Right renal pelvis (tissue), 4 donors: ENCODE data around the gene SLC25A24. TPM values are rescaled to one million over a fixed set of nuclear protein-coding genes. Genes with fewer than 3 reads are reported as not detected.
A peak's percentile ranks its signal among the peaks of the same experiment; 100 is the strongest.
"Not testable (repeated sequence)": the region's sequence is repeated elsewhere in the genome, so short reads cannot be mapped to it uniquely, and the experiment has no call there.

ENCODE experiments used
- DNase-seq, 4 donors: peaks; one replicate each; pipeline ENCODE4 v3.0.0-alpha.2; 2013; ENCODE audit warnings: low read depth in 4 of 4, low spot score in 3 of 4, missing footprints in 1 of 4
- polyA plus RNA-seq, 4 donors: library from polyadenylated mRNA; unstranded; fragments of 120-200 nt; gene quantifications; one replicate each; pipeline ENCODE4 v1.2.1, GENCODE V29; 2013; ENCODE audit not compliant: insufficient read length in 4 of 4

The SLC25A24 gene
- polyA plus RNA-seq, 4 donors: 55.3 to 69.8 (median 67.1) TPM

DNA sequence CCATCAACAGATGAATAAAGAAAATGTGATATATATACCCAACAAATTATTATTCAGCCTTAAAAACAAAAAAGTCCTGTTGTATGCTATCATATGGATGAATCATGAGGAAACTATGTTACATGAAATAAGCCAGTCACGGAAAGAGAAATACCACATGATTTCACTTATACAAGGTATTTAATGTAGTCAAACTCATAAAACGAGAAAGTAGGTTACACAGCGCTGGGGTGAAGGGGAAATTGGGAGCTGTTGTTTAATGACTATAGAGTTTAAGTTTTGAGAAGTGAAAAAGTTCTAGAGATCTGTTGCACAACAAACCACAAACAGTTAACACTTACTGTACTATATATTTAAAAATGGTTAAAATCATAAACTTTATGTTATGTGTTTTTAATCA, 58.5 kb downstream of the SLC25A24 start:
- no peak for DNase-seq

DNA sequence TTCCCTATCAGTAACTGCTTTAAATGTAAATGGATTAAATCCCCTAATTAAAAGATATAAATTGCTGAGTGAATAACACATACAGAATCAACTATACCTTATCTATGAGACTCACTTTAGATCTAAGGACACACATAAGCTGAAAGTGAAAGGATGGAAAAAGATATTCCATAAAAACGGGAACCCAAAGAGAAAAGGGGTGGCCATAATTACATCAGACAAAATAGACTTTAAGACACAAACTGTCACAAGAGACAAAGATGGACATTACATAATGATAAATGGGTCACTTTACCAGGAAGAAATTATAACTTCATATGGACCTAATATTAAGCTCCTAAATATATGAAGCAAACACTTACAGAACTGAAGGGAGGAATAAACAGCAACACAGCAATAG, 59.2 kb downstream of the SLC25A24 start:
- DNase-seq: no peak

DNA sequence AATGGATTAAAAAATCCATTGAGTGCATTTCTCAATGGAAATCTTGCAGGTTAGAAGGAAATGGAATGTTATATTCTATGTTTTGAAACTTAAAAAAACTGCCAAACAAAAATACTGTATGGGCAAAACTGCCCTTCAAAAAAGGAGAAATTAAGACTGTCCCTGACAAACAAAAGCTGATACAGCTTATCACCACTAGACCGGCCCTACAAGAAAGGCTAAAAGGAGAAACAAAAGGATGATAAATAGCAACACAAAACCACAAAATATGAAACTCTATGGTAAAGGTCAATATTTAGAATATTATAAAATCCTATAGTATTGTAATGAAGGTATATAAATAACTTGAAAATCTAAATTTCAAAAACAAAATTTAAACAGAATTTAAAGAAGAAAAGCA, 60.0 kb downstream of the SLC25A24 start:
- no peak for DNase-seq

DNA sequence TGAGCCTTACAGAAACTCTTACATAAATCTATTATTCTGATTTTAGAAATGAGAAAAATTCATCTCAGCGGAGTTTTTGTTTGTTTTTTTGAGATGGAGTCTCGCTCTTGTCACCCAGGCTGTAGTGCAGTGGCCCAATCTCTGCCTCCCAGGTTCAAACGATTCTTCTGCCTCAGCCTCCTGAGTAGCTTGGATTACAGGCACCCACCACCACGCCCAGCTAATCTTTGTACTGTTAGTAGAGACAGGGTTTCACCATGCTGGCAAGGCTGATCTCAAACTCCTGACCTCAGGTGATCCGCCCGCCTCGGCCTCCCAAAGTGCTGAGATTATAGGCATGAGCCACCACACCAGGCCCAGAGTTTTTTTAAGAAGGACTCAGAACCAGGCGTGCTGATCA, 60.6 kb downstream of the SLC25A24 start:
- DNase-seq: not testable (repeated sequence)

DNA sequence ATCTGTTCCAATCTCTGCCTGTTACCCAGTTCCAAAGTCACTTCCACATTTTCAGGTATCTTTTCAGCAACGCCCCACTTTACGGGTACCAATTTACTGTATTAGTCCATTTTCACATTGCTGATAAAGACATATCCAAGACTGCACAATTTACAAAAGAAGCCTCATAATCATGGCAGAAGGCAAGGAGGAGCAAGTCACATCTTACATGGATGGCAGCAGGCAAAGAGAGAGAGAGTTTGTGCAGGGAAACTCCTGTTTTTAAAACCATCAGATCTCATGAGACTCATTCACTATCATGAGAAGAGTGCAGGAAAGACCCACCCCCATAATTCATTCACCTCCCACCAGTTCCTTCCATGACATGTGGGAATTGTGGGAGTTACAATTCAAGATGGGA, 67.0 kb downstream of the SLC25A24 start:
- not testable (repeated sequence) for DNase-seq

DNA sequence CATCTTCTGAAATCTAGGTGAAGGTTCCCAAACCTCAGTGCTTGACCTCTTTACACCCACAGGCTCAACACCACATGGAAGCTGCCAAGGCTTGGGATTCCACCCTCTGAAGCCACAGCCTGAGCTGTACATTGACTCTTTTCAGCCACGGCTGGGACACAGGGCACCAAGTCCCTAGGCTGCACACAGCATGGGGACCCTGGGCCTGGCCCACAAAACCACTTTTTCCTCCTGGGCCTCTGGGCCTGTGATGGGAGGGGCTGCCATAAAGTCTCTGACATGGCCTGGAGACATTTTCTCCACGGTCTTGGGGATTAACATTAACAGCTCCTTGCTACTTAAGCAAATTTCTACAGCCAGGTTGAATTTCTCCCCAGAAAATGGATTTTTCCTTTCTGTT, 67.8 kb downstream of the SLC25A24 start:
- DNase-seq: not testable (repeated sequence)

DNA sequence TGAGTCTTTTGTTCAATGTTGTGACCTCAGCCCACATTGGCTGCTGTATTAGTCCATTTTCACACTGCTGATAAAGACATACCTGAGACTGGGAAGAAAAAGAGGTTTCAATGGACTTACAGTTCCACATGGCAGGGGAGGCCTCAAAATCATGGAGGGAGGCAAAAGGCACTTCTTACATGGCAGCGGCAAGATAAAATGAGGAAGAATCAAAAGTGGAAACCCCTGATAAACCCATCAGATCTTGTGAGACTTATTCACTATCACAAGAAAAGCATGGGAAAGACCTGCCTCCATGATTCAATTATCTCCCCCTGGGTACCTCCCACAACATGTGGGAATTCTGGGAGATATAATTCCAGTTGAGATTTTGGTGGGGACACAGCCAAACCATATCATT, 68.9 kb downstream of the SLC25A24 start:
- DNase-seq: not testable (repeated sequence)

DNA sequence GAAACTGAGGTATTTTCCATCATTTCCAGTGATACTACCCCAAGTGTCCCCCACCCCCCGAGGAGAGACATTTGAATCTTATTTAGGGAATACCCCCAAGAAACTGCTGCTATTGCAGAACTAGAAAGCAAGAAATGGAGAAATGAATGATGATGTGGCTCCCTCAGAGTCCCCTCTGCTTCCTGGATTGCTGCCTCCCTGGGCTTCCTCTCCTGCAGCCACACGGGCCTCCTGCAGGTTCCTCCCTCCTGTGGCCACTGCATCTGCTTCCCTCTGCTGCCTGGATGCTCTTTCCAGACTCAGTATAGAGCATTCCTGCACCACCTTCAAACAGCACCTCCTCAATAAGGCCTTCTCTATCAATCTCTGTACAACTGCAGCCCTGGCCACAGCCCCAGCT, 69.3 kb downstream of the SLC25A24 start:
- DNase-seq: no peak

DNA sequence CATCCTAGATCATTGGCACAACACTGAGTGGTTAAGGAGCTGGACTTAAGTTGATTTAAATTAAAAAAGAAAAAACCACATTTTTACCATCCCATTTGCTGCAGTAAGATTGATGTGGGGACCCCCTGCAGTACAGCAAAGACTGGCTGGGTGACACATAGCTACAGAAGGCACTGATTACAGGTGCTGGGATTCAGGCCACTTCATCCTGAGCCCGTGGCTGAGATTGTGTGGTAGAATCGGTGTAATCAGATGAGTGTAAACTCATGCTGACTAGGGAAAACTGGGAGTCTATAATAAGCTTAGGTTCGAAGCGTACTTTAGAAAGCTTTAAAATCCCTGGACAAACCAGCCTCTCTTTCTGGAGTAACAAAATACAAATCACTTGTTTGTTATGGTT, 70.1 kb downstream of the SLC25A24 start:
- no peak for DNase-seq

DNA sequence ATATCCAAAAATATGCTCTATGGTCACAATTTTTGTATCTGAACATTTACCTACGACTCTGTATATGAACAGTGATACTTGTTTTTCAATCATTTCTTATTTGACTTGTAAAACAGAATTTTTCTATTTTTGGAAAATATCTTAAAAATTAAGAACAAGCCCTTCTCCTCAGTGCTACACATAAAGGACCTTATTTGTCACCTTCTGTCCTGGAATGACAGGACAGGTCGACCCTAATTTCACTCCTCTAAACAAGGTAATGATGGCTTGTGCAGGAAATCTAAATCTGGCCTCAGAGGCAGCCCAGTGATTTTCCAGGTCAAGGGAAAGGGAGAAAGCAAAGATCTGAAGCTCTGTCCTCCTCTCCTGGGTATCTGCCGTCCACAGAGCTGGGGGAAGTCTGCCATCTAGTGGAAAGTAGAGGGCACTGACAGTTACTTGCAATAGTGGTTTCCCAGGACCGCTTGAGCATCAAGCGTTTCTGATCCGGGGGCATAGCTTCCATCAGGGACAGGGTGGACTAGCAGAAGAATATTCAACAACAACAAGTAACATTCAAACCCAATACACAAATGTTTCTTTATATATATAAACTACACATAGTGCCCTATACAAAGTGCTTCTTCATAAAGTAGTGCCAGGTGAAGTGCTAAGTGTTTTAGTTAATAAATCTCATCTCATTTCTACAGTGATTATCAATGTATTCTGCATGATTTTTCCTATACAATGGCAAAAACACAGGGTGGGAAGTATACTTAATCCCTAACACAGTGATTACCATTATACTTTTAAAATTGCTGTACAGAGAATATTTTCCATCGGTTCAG, 74.6 kb downstream of the SLC25A24 start:
- DNase-seq: peak; percentile 65 to 74 (median 71)

DNA sequence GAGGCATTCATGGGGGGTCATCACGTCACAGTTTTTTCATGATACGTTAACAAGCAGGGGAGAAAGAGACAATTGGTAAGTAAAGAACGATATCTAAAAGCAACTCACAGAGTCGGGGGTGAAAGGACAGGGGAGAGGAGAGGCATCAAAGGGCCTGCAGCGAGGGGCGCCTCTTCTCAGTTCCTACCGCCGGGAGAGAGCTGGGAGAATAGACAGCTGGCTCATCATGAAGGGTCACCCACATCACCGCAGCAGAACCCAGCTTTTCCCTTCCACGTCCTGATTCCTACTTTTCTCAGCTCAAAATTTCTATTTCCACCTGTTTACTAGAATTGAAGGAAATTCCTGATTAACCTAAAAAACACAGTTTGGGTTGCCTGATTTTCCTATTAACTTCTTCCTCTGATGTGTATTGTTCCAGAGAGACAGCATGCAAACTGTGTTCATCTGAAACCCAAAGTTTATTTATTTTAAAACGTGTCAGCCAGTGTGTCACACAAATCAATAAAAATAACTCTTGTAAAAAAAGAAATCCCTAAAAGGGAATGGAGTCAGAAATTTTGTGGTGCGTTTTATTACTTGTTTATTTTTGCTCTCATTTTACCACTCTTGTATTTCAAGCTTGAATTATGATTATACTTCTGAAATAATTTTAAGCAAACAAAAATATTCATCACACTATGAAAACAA, 75.4 kb downstream of the SLC25A24 start:
- no peak for DNase-seq

DNA sequence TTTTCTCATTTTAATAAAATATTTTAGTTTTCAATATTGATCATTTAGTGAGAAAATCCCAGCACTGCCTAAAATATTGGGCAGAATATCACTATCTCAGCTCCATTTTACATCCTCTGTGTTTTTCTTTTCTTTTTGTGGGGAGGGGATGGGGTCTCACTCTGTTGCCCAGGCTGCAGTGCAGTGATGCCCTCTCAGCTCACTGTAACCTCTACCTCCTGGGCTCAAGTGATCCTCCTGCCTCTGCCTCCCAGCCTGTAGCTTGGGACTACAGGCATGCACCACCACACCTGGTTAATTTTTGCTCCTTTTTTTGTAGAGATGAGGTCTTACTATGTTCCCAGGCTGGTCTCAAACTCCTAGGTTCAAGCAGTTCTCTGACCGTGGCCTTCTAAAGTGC, 76.1 kb downstream of the SLC25A24 start:
- no peak for DNase-seq

DNA sequence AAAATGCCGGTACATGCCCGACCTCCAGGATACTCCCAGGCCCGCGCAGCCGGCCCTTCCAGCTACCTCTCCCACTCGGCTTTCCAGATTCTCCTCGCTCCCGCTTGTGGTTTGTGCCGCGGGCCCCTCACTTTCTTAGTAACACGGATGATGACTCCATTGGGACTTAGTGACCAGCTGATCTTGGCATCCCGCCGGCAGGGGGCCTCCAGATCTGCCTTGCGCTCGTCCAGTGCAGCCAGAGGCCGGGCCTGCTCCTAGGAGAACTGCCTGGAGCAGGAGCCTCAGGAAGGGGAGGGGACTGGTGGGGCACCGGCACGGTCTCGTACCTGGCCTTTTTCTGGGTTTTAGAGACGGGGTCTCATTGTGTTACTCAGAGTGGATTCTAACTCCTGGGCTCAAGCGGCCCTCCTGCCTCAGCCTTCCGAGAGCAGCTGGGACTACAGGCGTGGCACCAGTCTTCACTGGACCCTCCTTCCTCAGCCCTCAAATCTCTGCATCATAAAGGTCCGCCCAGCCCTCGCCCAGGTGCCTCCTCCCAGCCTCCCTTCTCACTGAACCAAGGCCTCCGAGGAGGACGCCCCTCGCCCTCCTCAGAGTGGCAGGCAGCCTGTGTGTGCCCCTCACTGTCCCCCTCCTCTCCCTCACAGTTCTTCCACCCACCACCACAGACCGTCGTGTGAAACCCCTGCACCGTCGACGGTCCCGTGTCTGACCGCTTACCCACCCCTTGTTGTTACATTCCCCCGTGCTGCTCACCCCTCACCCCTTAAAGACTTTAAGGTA, 78.6 kb downstream of the SLC25A24 start:
- peak in 1 of 4 donors; percentile 20 for DNase-seq

DNA sequence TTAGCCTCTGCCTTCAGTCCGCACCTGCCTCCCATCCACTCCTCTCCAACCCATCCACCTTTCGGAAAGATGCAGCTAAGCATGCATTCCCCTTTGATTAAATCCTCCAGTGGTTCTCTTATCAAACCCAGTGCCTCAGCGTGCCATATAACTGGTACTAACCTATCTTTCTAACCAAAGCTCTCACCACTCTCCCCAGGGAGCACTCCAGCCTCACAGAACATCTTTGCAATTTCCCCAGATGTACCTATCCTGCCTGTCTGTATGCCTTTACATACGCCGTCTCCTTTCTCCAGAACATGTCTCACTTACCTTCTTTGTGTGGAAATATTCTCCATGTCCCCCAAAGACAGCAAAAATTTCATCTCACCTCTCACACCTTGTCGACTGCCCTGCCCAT, 80.0 kb downstream of the SLC25A24 start:
- DNase-seq: no peak

DNA sequence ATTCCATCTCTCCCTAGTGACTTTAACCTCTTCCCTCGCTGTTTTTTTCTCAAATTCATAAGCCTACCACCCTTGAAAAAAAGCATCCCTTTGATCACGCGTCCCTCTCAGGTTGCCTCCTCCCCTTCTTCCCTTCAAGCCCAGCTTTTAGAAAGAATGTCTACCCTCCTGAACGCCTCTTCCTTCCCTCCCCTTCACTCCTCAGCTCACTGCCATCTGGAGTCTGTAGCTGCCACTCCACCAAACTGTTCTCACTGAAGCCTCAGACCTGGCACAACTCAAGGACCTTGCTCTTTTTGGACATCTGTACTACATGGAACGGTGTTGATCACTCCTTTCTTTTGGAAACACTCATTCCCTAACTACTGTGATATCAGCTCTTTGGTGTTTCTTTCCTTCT, 80.6 kb downstream of the SLC25A24 start:
- no peak for DNase-seq

DNA sequence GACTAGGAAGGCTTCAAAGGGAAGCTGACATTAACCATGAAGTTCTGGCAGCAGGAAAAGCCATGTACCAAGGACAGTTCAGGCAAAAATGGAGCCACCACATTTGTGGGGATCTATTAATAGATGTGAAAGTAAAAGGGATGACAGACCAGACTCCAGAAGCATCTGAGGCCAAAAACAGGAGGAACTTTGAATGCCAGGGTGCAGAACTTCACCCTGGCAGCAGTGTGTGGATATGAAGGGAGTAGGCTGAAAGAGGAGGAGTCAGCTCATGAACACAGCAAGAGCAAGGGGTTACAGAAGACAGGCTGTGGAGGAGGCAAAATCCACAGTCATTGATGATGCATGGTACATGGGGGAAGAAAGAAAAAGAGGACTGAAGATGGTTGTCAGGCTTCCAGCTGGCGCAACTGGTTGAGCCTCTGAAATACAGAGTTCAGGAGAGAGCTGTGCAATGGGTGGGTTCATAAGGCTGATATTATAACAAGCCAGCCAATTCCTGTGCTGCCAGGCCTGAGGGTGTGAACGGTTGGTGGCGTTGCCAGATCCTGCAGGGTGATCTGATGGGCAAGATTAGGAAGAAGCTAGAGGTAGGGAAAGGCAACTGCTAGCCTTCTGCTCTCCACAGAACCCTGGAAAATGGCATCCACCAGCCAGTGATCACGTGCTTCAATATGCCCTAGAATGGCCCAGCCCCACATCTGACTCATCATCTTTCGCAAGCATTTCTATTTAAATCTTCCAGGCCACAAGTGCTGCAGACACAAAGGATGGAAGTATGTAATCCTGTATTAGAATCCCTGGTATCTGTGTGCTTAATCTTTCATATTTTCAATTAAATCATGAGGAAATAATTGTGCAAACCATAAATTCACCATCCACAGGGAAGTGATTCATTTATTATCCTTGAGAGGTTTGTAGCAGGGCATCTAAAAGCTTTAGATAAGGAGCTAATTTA, 81.9 kb downstream of the SLC25A24 start:
- DNase-seq: no peak

DNA sequence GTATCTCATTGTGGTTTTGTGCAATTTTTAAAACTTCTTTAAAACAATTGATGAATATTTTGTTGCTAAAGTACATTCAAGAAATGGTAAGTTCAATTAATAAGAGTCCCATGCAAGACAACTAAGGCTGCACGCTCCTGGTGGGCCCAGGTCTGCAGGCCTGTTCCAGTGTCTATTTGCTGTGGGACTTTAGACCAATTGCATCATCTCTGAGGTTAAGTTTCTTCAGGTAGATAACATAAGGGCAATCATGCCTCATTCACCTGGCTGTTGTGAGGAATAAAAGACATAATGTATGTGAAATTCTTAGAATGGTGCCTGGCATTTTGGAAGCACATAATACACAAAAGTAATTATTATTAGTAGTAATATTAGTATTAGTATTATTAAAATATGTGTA, 82.9 kb downstream of the SLC25A24 start:
- no peak for DNase-seq

DNA sequence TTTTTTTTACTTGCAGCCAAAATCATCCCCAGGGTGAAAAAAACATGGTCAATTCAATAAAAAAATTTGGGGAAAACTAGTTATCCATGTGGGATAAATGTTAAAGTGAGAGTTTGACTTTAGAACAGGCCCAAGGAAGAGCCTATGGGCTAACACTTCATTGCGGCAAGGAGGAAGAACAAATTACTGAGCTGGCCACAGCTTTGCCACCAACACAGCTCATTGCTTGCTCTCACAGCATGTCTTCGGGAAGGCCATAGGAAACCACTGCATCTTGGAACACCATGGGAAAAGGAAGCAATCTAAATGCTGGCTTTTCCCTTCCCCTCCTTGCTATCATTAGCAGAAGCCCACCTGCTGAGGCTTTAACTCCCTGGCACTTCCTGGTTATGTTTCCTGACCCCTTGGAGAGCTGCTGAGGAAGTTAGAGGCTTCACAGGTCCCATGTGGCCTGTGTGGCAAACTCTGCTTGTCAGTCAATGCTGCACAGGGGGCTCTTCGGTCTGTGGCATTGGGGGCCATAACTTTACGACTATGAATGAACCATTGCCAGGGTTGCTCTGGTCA, 86.0 kb downstream of the SLC25A24 start:
- DNase-seq: no peak

DNA sequence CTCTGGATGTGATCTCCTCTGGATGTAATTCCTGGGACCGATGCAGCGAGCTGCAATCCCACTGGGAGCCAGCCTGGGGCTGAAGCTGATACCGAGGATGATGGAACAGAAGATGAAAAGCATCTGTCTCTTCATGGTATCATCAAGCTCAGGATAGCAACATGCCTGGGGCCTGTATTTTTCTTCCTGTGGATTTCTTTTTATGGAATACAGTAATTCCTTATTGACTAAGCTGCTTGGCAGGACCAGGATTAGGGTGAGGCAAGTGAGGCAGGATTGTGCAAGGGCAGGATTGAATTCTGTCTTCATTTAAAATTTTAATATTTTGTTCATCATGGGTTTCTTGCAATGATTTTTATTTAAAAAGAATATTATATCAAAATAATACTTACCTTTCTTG, 86.6 kb downstream of the SLC25A24 start:
- DNase-seq: no peak
